ENCODE data around the gene HEMK1. TPM values are rescaled to one million over a fixed set of nuclear protein-coding genes. Genes with fewer than 3 reads are reported as not detected.

Gene HEMK1
- total RNA-seq, 2 donors from 2014 or later = 6.7 to 9.6 TPM

GRCh38 chr3:50604110-50604621, 34.8 kb downstream of the HEMK1 start:
- no peaks in the 10 kb centered on the region for H3K9me3 ChIP-seq
- H3K36me3 ChIP-seq (replicated peaks in 1 of 2; ENCODE audit: insufficient read depth in 1 of 2, low read depth in 2 of 2) = peaks cover 0 to 6% of the 10 kb centered on the region in 2 donors
- intact Hi-C loops (cut with DNase I) = no loop called here
- H3K4me1 ChIP-seq = peaks cover 100% of the 10 kb centered on the region
- peak overlapping the region; percentile 97 to 100 (median 99) for H3K27ac ChIP-seq
- DNase-seq = no peak
- no peaks in the 10 kb centered on the region for H3K27me3 ChIP-seq
- 59 to 63% methylated on average over 5 of the region's 5 CpGs for WGBS, 2 donors
- no peak overlapping the region for H3K4me3 ChIP-seq
- TF ChIP-seq POLR2A (IDR thresholded peaks at IDR 0.05) (no peak), CTCF (IDR thresholded peaks at IDR 0.05) (no peak)
- ATAC-seq = no peak

- Histone ChIP-seq H3K27ac (peak overlapping the region; percentile 83 to 100 (median 98)), H3K9me3 (no peaks in the 10 kb centered on the region), H3K27me3 (no peaks in the 10 kb centered on the region), H3K36me3 (replicated peaks in 1 of 2; ENCODE audit: insufficient read depth in 1 of 2, low read depth in 2 of 2) (peaks cover 0 to 6% of the 10 kb centered on the region in 2 donors), H3K4me1 (peaks cover 100% of the 10 kb centered on the region), H3K4me3 (no peak overlapping the region)
- WGBS, 2 donors = 33 to 37% methylated on average over 13 to 14 of the region's 14 CpGs
- peak; percentile 89 to 94 (median 94) for DNase-seq
- TF ChIP-seq CTCF (IDR thresholded peaks at IDR 0.05) (no peak), POLR2A (IDR thresholded peaks at IDR 0.05) (peak in 2 of 3 donors; percentile 23 to 38)
- intact Hi-C loops (cut with DNase I) = no loop called here
- ATAC-seq = peak; percentile 51
Measured at GRCh38 chr3:50604628-50605588, 35.6 kb downstream of the HEMK1 start.

DNA sequence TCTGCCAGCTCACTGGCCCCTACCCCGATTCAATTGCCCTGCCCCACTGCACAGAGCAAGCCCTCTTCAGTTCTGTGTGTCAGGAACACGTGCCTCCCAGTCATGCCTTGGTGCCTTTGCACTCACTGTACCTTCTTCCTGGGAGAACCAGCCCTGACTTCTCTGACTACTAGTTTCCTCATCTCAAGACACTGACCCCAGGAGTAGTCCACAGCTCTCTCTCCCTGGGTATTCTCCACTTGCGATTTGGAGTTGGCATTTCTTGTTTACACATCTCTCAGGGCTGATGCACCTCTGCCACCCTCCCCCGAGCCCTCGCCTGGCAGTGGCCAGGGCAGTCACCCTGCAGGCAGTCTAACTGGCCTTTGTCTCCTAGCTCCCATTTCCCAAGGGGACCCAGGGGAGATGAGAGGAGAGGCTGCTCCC, 36.6 kb downstream of the HEMK1 start:
- ATAC-seq = no peak
- peaks cover 0 to 6% of the 10 kb centered on the region in 2 donors for H3K36me3 ChIP-seq (replicated peaks in 1 of 2; ENCODE audit: insufficient read depth in 1 of 2, low read depth in 2 of 2)
- DNase-seq = peak in 1 of 4 donors; percentile 49
- no peaks in the 10 kb centered on the region for H3K27me3 ChIP-seq
- H3K9me3 ChIP-seq = no peaks in the 10 kb centered on the region
- no peak for TF ChIP-seq POLR2A (IDR thresholded peaks at IDR 0.05)
- no peak for TF ChIP-seq CTCF (IDR thresholded peaks at IDR 0.05)
- WGBS, 2 donors = 17 to 26% methylated on average over 3 to 5 of the region's 5 CpGs
- H3K4me1 ChIP-seq = peaks cover 100% of the 10 kb centered on the region
- intact Hi-C loops (cut with DNase I) = no loop called here
- H3K27ac ChIP-seq = peak overlapping the region; percentile 83 to 100 (median 98)
- no peak overlapping the region for H3K4me3 ChIP-seq

- Histone ChIP-seq H3K4me1 (peaks cover 98% of the 10 kb centered on the region), H3K27ac (peak overlapping the region; percentile 83 to 100 (median 98)), H3K4me3 (no peak overlapping the region), H3K9me3 (no peaks in the 10 kb centered on the region), H3K36me3 (replicated peaks in 1 of 2; ENCODE audit: insufficient read depth in 1 of 2, low read depth in 2 of 2) (peaks cover 0 to 6% of the 10 kb centered on the region in 2 donors), H3K27me3 (no peaks in the 10 kb centered on the region)
- intact Hi-C loops (cut with DNase I) = no loop called here
- DNase-seq = no peak
- TF ChIP-seq CTCF (IDR thresholded peaks at IDR 0.05) = no peak
- no peak for TF ChIP-seq POLR2A (IDR thresholded peaks at IDR 0.05)
- ATAC-seq = no peak
- 61 to 65% methylated on average over 5 to 6 of the region's 6 CpGs for WGBS, 2 donors
Measured at GRCh38 chr3:50606596-50606995, 37.3 kb downstream of the HEMK1 start.

All from body of pancreas (tissue), 4 donors.